Endothelial cell of umbilical vein (primary cell): ENCODE data around the gene PPM1H. TPM values are rescaled to one million over a fixed set of nuclear protein-coding genes. Genes with fewer than 3 reads are reported as not detected.

Source experiments
- BruUV-seq: library from RNA; stranded (reverse); fragments of 400-500 nt; replicated peaks from 2 replicates; lab custom pipeline; 2021; lab: Mats Ljungman, UMichigan
- CTCF ChIA-PET: fragments of 300-600, 350-600 bp; sonication (Branson Sonifier 250); formaldehyde crosslinking; loops from one replicate; lab custom pipeline; 2021; ENCODE audit warnings: antibody characterized with exemption, inconsistent platforms; lab: Charles Lee
- POLR2A ChIA-PET: fragments of 300-600, 350-600 bp; sonication (Branson Sonifier 250); formaldehyde crosslinking; loops from one replicate; lab custom pipeline; 2021; ENCODE audit warnings: antibody characterized with exemption, inconsistent platforms; lab: Charles Lee
- DNase-seq: peaks from one replicate; pipeline ENCODE4 v3.0.0-alpha.2; 2011; ENCODE audit warnings: low read depth, low spot score
- FAIRE-seq: peaks from 2 replicates; lab custom pipeline; 2011; peaks lifted over from hg19 to GRCh38; lab: Jason Lieb, UNC
- H2AFZ ChIP-seq: 2 replicates; pipeline ENCODE4 v1.6.0; 2012; ENCODE audit warnings: low read depth, low read length, control low read depth, inconsistent platforms
- H3K27ac ChIP-seq: 2 replicates; pipeline ENCODE4 v1.5.1; 2011; ENCODE audit warnings: low read depth, mild to moderate bottlenecking, control low read depth, low read length, moderate library complexity; ENCODE audit not compliant: insufficient read depth
- H3K27me3 ChIP-seq, 2 experiments: 2 replicates each; pipeline versions ENCODE4 v1.6.0 to v1.6.1; 2011; ENCODE audit warnings: low read length in 2 of 2, mixed read lengths in 1 of 2; ENCODE audit not compliant: control insufficient read depth in 2 of 2, insufficient read depth in 2 of 2
- H3K36me3 ChIP-seq, 2 experiments: 2 replicates in 1 of 2; 3 replicates in 1 of 2; pipeline ENCODE4 v1.5.1; 2011; ENCODE audit warnings: low read length in 2 of 2, mild to moderate bottlenecking in 1 of 2, moderate library complexity in 1 of 2; ENCODE audit not compliant: control insufficient read depth in 2 of 2, insufficient read depth in 2 of 2; ENCODE audit errors: extremely low read depth in 1 of 2
- H3K4me1 ChIP-seq: 3 replicates; pipeline ENCODE4 v1.5.1; 2011; ENCODE audit warnings: mild to moderate bottlenecking, low read length; ENCODE audit not compliant: control insufficient read depth, insufficient read depth; ENCODE audit errors: extremely low read depth
- H3K4me2 ChIP-seq: 2 replicates; pipeline ENCODE4 v1.6.1; 2011; ENCODE audit warnings: low read length, control low read depth, mixed read lengths; ENCODE audit not compliant: insufficient read depth
- H3K4me3 ChIP-seq, 3 experiments: fragments of 200-600 bp in 1 of 3; sonication (generic), shearing (Covaris generic) in 1 of 3; replicated peaks in 1 of 3; 2 replicates each; pipeline ENCODE4 v1.5.1; 2011 to 2016; ENCODE audit warnings: control low read depth in 3 of 3, low read length in 3 of 3, mild to moderate bottlenecking in 2 of 3, inconsistent platforms in 1 of 3, low read depth in 1 of 3, moderate library complexity in 1 of 3; ENCODE audit not compliant: insufficient read depth in 1 of 3
- H3K79me2 ChIP-seq: 2 replicates; pipeline ENCODE4 v1.6.0; 2012; ENCODE audit warnings: low read length, inconsistent platforms; ENCODE audit not compliant: control insufficient read depth, insufficient read depth
- H3K9ac ChIP-seq: replicated peaks from 2 replicates; pipeline ENCODE3; 2011; ENCODE audit warnings: low read length, control low read depth; ENCODE audit not compliant: insufficient read depth; ENCODE audit errors: extremely low read depth
- H3K9me1 ChIP-seq: replicated peaks from 3 replicates; pipeline ENCODE4 v1.6.0; 2011; ENCODE audit warnings: mild to moderate bottlenecking, low read length; ENCODE audit not compliant: control insufficient read depth, insufficient read depth; ENCODE audit errors: extremely low read depth
- H3K9me3 ChIP-seq: replicated peaks from 2 replicates; pipeline ENCODE4 v1.5.1; 2012; ENCODE audit warnings: low read length, inconsistent platforms; ENCODE audit not compliant: control insufficient read depth, insufficient read depth
- H4K20me1 ChIP-seq: replicated peaks from 2 replicates; pipeline ENCODE3; 2011; ENCODE audit warnings: mild to moderate bottlenecking, low read length; ENCODE audit not compliant: control insufficient read depth, insufficient read depth; ENCODE audit errors: extremely low read depth
- EZH2 ChIP-seq: IDR thresholded peaks from 2 replicates; pipeline ENCODE4 v1.6.1; 2012; ENCODE audit warnings: borderline replicate concordance, low read depth, mild to moderate bottlenecking, moderate library complexity, low read length, inconsistent platforms; ENCODE audit not compliant: severe bottlenecking
- FOS ChIP-seq: IDR thresholded peaks from 2 replicates; pipeline ENCODE4 v1.6.1; 2011; ENCODE audit warnings: mild to moderate bottlenecking, low read length, moderate library complexity, borderline replicate concordance; ENCODE audit not compliant: insufficient read depth
- GATA2 ChIP-seq: IDR thresholded peaks from 2 replicates; pipeline ENCODE4 v1.7.0; 2011; ENCODE audit warnings: low read depth, mild to moderate bottlenecking, moderate library complexity, mixed read lengths, low read length; ENCODE audit not compliant: insufficient read length, insufficient read depth
- JUN ChIP-seq: IDR thresholded peaks from 2 replicates; pipeline ENCODE4 v1.6.1; 2011; ENCODE audit warnings: borderline replicate concordance, low read depth; ENCODE audit not compliant: insufficient read length, insufficient read depth
- MAX ChIP-seq: IDR thresholded peaks from 2 replicates; pipeline ENCODE4 v1.6.1; 2011; ENCODE audit not compliant: insufficient read depth, insufficient read length
- MYC ChIP-seq: IDR thresholded peaks from one replicate; pipeline ENCODE4 v1.6.1; 2011; ENCODE audit warnings: mild to moderate bottlenecking, low read depth, low read length
- POLR2A ChIP-seq: IDR thresholded peaks from 2 replicates; pipeline ENCODE4 v1.6.1; 2012; ENCODE audit warnings: low read depth, mild to moderate bottlenecking, control low read depth, low read length
- POLR2AphosphoS5 ChIP-seq: IDR thresholded peaks from 2 replicates; pipeline ENCODE4 v1.6.1; 2012; ENCODE audit warnings: low read depth, mild to moderate bottlenecking, control low read depth, low read length, moderate library complexity; ENCODE audit not compliant: insufficient read depth
- dilution Hi-C: fragments of 300-500 bp; cut with MboI; formaldehyde crosslinking; loops from one replicate; pipeline ENCODE4 v1.15.0; 2019; ENCODE audit warnings: low sequenced_read_pairs; ENCODE audit not compliant: extremely low pct_ligation_motif_present
- intact Hi-C: fragments of 100-400 bp; cut with micrococcal nuclease; formaldehyde crosslinking; loops from one replicate; pipeline ENCODE4 v1.10.0; 2022
- polyA plus RNA-seq, 4 experiments: library from polyadenylated mRNA; depleted of rRNA in 3 of 4; stranded (reverse) in 3 of 4; unstranded in 1 of 4; fragments of >200 nt; gene quantifications; 2 replicates each; pipeline versions ENCODE4 v1.2.1 to v1.2.3, GENCODE V29; 2011 to 2012; ENCODE audit warnings: missing spikeins in 1 of 4
- total RNA-seq: library from RNA; stranded (reverse); gene quantifications from 2 replicates; pipeline ENCODE4 v1.2.3, GENCODE V29; 2021
- TF ChIP-seq, protein P1 (sequence below), 2 donors: IDR thresholded peaks; 1 replicate in 1 of 2; 2 replicates in 1 of 2; pipeline ENCODE4 v1.5.1; 2011; ENCODE audit warnings: low read length in 2 of 2, mild to moderate bottlenecking in 2 of 2, moderate library complexity in 2 of 2, control low read depth in 1 of 2, inconsistent platforms in 1 of 2, low read depth in 1 of 2; ENCODE audit not compliant: insufficient read depth in 1 of 2; ENCODE audit errors: extremely low read depth in 1 of 2

Gene PPM1H
- total and polyA plus RNA-seq, 2 donors (not counting 3 experiments of a cell fraction or from before 2014, with no cell fraction given) = 1.0 to 7.2 TPM

GRCh38 chr12:62802984-62803383 is 132.0 kb downstream of the PPM1H start:
- H3K9me3 ChIP-seq = no peaks in the 10 kb centered on the region
- no peak overlapping the region for H3K4me3 ChIP-seq
- no peaks in the 10 kb centered on the region for H3K4me1 ChIP-seq
- H2AFZ ChIP-seq = no peak overlapping the region
- no peaks in the 10 kb centered on the region for H3K79me2 ChIP-seq
- intact Hi-C loops = no loop called here
- H3K9me1 ChIP-seq = no peaks in the 10 kb centered on the region
- no peaks in the 10 kb centered on the region for H3K27me3 ChIP-seq
- FAIRE-seq (no peak), DNase-seq (no peak)
- CTCF ChIA-PET = interaction anchor here (1.7 to 2.7 kb wide), 5 partner anchors 10 to 368 kb away, joined by 6 to 22 read pairs (median 14); no protein-coding TSS in a partner anchor
- POLR2A ChIA-PET = no interaction called here
- H4K20me1 ChIP-seq = no peaks in the 10 kb centered on the region
- H3K36me3 ChIP-seq = no peaks in the 10 kb centered on the region
- H3K27ac ChIP-seq = no peak overlapping the region
- TF ChIP-seq GATA2 (no peak), JUN (no peak), FOS (no peak), MYC (no peak), POLR2AphosphoS5 (no peak), POLR2A (no peak), EZH2 (no peak), MAX (no peak)
- TF ChIP-seq, protein P1, sequence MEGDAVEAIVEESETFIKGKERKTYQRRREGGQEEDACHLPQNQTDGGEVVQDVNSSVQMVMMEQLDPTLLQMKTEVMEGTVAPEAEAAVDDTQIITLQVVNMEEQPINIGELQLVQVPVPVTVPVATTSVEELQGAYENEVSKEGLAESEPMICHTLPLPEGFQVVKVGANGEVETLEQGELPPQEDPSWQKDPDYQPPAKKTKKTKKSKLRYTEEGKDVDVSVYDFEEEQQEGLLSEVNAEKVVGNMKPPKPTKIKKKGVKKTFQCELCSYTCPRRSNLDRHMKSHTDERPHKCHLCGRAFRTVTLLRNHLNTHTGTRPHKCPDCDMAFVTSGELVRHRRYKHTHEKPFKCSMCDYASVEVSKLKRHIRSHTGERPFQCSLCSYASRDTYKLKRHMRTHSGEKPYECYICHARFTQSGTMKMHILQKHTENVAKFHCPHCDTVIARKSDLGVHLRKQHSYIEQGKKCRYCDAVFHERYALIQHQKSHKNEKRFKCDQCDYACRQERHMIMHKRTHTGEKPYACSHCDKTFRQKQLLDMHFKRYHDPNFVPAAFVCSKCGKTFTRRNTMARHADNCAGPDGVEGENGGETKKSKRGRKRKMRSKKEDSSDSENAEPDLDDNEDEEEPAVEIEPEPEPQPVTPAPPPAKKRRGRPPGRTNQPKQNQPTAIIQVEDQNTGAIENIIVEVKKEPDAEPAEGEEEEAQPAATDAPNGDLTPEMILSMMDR (IDR thresholded peaks at IDR 0.05; ENCODE audit: extremely low read depth in 1 of 2, insufficient read depth in 1 of 2, low read depth in 1 of 2, low read length in 2 of 2) = no peak
- H3K9ac ChIP-seq = no peak overlapping the region
- BruUV-seq = no TSS peak
- no peak overlapping the region for H3K4me2 ChIP-seq
- dilution Hi-C loops = no loop called here
